Hair follicle dermal papilla cell (primary cell): ENCODE measurements around the gene LCN1. TPM values are rescaled to one million over a fixed set of nuclear protein-coding genes. Genes with fewer than 3 reads are reported as not detected.

Experiments
- total RNA-seq: library from RNA; depleted of rRNA; stranded (reverse); fragments of >200 nt; gene quantifications from 2 replicates; pipeline ENCODE4 v1.2.3, GENCODE V29; 2012

LCN1 gene
- total RNA-seq: not detected in 2 replicates

DNA sequence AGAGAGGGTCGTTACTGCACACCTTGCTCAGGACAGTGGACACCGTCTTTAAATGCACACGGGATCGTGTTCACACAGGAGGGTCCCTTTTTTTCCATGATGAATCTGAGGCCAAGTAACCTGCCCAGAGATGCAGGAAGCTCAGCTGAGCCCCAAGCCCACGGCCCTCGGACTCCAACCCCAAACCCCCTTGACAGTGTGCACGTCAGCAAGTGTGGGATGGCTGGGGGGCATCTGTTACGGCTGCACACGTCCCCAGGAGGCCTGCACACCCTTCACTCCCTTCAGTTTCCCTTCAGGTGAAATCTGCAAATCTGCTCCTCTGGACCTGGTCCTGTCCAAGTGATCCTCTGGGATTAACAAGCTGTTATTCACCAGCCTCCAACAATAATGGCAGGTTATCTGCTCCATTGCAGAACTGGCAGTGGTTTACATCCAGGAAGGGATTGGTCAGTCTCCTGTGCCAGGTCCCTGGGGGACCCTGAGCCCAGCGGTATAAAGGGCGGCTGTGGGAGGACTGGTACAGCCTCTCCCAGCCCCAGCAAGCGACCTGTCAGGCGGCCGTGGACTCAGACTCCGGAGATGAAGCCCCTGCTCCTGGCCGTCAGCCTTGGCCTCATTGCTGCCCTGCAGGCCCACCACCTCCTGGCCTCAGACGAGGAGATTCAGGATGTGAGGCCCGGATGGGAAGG is at the start of gene LCN1:
TSS of gene LCN1 (plus strand) at position 525 of the 692 bp plus-strand sequence. CDS start at position 583, 58 bp downstream.

DNA sequence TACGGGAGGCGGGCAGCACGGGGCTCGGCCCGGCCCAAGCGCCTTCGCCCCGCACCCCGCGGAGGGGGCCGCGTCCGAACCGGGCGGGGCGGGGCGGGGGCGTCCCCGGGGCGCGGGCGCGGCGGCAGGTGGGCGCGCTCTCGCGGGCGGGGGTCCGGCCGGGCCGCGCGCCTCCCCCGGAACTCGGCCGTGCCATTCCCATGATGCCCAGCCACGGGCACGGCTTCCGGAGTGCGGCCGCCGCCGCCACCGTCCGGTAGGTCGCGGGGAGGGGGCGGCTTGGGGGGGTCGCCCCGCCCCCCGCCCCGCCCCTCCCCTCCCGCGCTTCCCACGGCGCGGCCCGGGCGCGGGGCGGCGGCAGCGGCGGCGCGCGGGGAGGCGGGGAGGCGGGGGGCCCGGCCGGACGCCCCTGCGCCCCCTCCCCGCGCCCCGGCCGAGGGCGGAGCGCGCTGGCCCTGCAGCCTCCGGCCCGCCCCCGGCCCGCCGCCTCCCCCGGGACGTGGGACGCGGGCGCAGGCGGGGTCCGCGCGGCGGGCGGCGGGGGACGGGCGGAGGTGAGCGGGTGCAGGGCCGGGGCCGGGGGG is 41.7 kb upstream of the LCN1 start, which contains the start of gene PPP1R26:
TSS of gene PPP1R26 (plus strand) at position 314 of the 584 bp plus-strand sequence. CDS start 4,729 bp downstream, outside the sequence.

DNA sequence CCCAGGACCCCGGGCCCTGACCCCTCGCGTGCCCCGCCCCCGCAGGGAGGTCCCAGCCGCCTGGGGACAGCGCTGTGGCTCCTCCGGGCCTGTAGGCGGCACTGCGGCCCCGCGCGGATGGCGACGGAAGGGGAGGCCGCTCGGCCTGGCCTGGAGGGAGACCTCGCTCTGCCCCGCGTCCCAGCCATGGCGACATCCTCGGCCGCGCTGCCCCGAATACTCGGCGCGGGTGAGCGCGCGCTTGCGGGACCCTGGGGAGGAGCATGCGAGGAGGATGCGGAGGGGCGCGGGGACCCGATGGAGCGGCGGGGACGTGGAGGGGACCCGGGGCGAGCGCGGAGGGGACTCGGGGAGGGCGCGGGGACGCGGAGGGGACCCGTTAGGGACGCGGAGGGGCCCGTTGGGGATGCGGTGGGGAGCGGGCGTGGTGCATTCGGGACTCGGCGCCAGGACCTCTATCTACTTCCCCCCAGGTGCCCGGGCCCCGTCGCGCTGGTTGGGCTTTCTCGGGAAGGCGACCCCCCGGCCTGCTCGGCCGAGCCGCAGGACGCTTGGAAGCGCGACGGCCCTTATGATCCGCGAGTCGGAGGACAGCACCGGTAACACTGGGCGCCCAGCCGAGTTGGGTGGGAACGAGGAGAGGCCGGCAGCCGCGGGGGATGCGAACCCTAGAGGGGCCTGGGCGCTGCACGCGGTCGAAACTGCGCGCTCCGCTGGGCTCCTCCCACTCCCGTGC is 20.5 kb upstream of the LCN1 start, which contains the start of gene MRPS2:
TSS of gene MRPS2 (plus strand) at position 158 of the 736 bp plus-strand sequence. CDS start at position 187, 29 bp downstream.

DNA sequence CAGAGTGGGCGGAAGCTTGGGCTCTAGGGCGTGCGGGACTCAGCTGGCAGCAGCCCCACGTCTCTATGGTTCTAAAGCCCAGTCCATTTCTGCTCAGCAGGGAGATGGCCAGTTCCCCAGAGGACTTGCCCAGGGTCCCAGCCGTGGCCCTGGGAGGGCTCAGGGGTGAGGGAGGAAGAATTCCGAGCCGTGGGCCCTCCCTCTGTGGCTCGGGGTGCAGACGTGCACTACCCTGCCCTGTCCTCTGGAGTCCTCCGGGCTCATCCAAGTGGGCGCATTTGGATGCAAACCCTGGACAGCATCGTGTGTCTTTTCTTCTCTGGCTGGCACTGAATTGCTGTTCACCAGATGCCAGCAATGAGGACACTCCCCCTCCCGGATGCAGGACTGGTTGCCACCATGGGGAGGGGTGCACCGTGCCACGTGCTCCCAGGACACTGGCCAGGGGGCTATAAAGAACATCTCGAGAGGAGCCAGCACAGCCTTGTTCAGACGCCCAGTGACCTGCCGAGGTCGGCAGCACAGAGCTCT is 24.5 kb downstream of the LCN1 start, which contains the start of gene OBP2A:
TSS of gene OBP2A (plus strand) at position 481 of the 531 bp plus-strand sequence. CDS start 55 bp downstream, outside the sequence.

DNA sequence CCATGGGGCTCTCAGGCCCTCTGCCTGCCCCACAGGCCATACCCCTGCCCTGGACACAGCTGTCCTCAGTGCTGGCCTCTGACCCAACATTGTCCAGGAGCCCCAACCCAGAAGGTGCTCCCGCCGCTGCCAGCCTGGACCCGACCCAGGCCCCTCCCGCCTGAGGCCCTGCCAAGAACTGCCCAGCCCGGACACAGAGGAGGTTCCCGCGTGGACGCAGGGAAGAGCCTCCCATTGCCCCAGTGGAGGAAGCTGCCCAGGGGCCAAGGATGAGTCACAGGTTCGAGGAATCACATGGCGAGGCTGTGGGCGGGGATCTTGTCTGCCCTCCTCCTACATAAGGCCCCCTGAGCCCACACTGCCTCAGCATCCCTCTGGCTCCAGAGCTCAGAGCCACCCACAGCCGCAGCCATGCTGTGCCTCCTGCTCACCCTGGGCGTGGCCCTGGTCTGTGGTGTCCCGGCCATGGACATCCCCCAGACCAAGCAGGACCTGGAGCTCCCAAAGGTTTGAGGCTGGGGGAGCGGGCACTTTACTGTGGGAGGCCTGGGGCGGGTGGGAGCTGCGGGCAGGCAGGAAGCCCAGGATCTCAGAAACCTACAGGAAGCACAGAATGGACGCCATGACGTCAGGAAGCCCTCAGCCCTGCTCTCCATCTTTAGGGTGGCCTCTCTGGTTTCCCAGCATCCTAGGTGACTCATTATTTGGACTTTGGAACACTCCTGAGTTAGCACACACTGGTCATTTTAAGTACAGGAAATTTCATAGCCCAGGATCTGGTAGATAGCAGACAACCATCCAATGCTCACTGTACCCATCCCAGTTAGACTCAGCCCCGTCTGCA is 40.4 kb downstream of the LCN1 start, which contains the start of gene PAEP:
TSS of gene PAEP (plus strand) at position 366 of the 844 bp plus-strand sequence.

Other genes starting within 250 kb of the LCN1 start
- 8.1 and 10.1 TPM in 2 replicates for gene PPP1R26, start 41.7 kb upstream of the LCN1 start, total RNA-seq
- gene MRPS2, start 20.8 kb upstream of the LCN1 start, total RNA-seq: 17.0 and 34.1 TPM in 2 replicates
- not detected in 2 replicates for gene OBP2A, start 24.7 kb downstream of the LCN1 start, total RNA-seq
- gene PAEP, start 40.3 kb downstream of the LCN1 start, total RNA-seq: not detected in 2 replicates
- not detected in 2 replicates for gene GLT6D1, start 118.1 kb downstream of the LCN1 start, total RNA-seq
- gene LCN9, start 141.9 kb downstream of the LCN1 start, total RNA-seq: not detected in 2 replicates
- gene SOHLH1, start 178.0 kb downstream of the LCN1 start, total RNA-seq: not detected in 2 replicates
- not detected in 2 replicates for gene KCNT1, start 180.7 kb downstream of the LCN1 start, total RNA-seq